GM19193 (cell line): Measurements from ENCODE around the gene AMELY.

Source experiments
- POLR2A ChIP-seq: IDR thresholded peaks from 4 replicates; pipeline ENCODE4 v1.6.1; 2011; ENCODE audit not compliant: insufficient read depth, insufficient read length; ENCODE audit errors: extremely low read depth

AMELY gene

GRCh38 chrY:6911253-6911881, at the start of gene AMELY:
AMELY (minus strand) TSS chrY:6911752; CDS start chrY:6872608, 39,144 bp downstream.
- TF ChIP-seq POLR2A = no peak

DNA sequence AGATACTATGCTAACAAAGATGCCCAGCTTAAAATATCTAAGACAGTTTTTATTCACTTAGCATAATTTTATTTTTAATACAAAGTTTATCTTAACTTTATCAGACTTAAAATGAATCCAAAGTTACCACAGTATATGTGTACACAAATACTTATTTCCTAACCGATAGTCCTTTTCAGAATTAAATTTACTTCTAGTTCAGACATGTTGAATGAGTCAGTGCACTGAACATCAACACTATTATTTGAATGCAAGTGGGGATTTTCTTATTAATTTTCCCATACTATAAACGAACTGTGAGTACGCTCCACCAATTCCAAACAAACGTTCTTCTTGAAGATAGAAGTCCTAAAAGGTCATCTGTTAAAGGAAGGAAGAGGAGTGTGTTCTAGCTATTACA, 38.4 kb upstream of the AMELY start:
- TF ChIP-seq POLR2A = no peak

- no peak for TF ChIP-seq POLR2A
Observed at GRCh38 chrY:6948378-6948777, 36.8 kb upstream of the AMELY start.

- TF ChIP-seq POLR2A = no peak
Observed at GRCh38 chrY:6947695-6948094, 36.1 kb upstream of the AMELY start.

GRCh38 chrY:6935497-6935896, 23.9 kb upstream of the AMELY start:
- TF ChIP-seq POLR2A = no peak

DNA sequence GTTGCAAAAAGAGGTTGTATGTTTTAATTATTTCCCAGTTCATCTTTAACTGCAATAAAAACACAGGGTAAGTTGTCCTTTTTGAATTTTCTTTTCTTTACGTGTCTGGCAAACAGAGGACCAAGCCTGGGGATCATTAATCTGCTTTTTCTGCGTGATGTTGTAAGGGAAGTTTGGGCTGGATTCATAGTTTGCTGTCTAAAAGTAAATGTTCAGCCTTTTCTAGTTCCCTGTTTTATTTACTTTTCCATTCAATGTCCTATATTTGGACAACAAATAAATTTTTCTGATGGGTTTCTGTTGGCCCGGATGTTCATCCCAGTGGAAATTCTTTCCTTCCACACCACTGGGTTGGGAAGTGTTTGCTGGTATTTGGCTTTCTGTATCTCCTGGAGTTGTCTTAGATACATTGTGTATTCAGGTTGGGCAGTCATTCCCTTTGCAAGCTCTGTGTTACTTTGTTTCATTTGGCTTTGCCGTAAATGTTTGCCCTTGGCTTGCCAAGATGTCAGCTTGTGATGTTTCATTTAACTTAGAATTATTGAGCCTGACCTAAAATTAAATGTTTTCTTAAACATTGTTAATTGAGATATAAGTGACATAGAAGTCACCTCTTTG, 20.3 kb upstream of the AMELY start:
- TF ChIP-seq POLR2A = no peak

- no peak for TF ChIP-seq POLR2A
Observed at GRCh38 chrY:6929237-6929636, 17.7 kb upstream of the AMELY start.

- TF ChIP-seq POLR2A = no peak
Observed at GRCh38 chrY:6928265-6928664, 16.7 kb upstream of the AMELY start.

- TF ChIP-seq POLR2A = no peak
Observed at GRCh38 chrY:6921061-6921460, 9.5 kb upstream of the AMELY start.

- no peak for TF ChIP-seq POLR2A
Observed at GRCh38 chrY:6913362-6913761, 1.8 kb upstream of the AMELY start.

DNA sequence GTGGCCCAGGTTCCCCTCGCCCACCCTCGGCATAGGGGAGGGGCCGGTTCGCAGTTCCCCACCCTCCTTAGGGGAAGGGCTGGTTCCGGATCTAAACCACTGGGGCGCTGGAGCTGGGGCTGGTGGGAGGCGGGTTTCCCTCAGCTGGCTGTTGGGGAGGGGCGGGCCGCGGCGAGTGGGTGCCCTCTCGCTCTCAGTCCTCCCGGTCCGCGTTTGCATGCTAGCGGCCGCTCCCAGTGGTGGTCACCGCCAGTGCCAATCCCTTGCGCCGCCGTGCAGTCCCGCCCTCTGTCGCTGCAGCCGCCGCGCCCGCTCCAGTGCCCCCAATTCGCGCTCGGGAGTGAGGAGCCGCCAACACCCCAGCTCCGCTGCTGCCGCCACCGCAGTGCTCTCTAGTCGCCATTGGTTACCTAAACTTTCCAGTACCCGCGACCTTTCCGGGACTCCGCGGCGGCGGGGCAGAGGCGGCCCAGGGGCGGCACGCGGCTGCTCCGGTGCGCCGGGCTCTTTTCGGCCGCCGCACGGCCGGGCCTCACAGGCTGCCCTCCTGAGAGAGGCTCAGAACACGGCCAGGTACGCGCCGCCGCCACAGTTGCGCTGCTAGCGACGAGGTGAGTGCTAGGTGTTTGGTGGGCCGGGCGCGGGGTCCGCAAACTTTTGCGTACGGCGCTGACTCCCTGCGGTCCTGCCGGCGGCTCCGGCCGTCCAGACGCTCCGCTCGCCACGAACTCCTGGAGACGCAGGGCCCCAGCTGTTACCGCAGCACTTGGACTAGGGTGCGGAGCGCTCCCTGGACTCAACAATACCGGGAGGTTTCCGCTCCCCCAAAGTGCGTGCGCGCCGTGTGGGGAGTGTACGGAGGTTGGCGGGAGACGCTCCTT, 940 bp downstream of the AMELY start, which contains the start of gene TBL1Y:
Gene TBL1Y (plus strand): TSS at position 326 of the 881 bp plus-strand sequence. CDS start 114,388 bp downstream, outside the sequence.
- TF ChIP-seq POLR2A = no peak

DNA sequence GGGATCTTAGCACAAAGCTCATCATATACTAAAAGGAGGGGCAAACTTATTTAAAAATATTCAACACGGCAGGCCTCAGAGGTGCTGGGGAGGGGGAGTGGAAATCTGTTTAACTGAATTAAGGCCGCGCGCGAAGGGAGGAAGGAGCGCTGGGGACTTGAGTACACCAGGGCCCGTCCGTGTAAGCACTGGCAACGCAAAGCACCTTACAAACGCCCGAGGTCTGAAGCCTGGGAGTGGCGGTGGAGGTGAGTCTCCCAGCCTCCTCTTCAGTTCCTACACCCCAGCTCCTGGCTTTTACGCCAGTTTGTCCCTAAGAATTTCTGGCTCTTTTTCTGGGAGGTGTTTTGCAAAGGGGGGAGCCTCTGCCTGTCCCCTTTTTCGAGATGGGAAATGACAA, 1.7 kb downstream of the AMELY start:
- no peak for TF ChIP-seq POLR2A

GRCh38 chrY:6909118-6909521, 2.4 kb downstream of the AMELY start:
- TF ChIP-seq POLR2A = no peak

GRCh38 chrY:6907591-6907990, 4.0 kb downstream of the AMELY start:
- TF ChIP-seq POLR2A = no peak

DNA sequence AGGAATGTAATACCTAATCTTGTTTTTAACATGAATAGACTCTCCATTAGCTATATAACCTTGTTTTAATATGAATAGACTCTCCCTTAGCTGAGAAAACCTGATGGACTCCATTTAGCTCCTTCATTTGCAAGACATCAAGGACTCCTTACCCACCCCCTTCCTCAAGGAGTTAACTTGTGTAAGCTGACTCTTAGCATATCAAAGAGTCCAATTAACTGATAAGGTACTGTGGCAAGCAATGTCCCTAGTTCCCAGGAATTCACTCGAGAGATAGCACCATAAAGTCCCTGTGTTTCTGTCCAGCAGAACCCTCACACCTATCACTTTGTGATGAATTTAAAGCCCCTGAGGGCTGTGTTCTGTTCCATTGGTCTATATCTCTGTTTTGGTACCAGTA, 16.3 kb downstream of the AMELY start:
- TF ChIP-seq POLR2A = no peak
